ENCODE data around the gene SLC5A7.

Gene SLC5A7

GRCh38 chr2:107986278-107987217, at the start of gene SLC5A7:
SLC5A7 (plus strand) TSS chr2:107986524; CDS start chr2:107988156, 1,632 bp downstream.
- peak; percentile 44 for DNase-seq

GRCh38 chr2:107961395-107961794, 24.9 kb upstream of the SLC5A7 start:
- DNase-seq, result no peak

DNA sequence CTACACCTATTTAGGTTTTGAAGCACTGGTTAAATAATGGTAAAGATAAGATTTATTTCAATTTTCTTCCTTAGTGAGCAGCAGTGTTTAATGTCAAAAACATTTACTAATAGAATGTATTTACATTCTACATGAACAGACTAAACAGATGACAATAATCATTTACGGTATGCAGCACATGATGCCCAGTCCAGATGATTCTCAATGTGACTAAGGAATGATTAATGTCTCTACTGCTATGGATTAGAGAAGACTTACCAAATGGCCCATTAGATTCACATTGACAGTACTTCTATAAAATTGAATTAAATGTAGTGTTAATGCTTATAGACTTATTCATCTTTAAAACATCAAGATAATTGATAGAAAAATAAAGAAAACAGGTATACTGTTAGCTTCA, 22.1 kb upstream of the SLC5A7 start:
- DNase-seq, result no peak

DNA sequence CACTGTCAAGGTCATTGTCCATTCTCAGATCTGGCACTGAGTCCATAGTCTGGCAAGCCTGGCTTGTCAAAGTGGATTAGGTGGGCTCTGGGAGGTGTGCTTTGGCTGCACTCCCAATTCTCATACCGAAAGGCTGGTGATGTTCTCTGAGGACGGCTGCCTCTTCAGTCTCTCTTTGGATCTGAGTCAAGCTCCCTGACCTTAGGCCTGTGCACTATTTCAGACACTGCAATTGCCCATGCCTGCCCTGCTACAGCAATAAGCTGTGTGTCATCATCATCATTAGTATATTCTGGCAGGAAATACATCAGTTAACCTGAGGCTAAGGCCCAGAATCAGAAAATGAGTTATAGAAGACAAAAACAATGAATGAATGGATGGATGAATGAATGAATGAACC, 1.6 kb upstream of the SLC5A7 start:
- no peak for DNase-seq

DNA sequence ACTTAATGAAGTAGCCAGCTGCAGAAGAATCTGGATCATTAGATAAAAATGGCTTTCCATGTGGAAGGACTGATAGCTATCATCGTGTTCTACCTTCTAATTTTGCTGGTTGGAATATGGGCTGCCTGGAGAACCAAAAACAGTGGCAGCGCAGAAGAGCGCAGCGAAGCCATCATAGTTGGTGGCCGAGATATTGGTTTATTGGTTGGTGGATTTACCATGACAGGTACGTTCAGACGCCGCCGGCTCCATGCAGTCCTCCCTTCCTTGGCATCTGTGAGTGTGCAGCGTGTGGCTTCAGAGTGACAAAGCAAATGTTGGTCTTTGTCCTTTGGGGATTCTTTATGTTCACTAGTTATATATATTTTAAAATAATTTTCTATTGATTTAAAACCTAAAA, 1.8 kb downstream of the SLC5A7 start:
- no peak for DNase-seq

GRCh38 chr2:107989445-107989844, 3.1 kb downstream of the SLC5A7 start:
- no peak for DNase-seq

GRCh38 chr2:107990718-107991117, 4.4 kb downstream of the SLC5A7 start:
- no peak for DNase-seq

DNA sequence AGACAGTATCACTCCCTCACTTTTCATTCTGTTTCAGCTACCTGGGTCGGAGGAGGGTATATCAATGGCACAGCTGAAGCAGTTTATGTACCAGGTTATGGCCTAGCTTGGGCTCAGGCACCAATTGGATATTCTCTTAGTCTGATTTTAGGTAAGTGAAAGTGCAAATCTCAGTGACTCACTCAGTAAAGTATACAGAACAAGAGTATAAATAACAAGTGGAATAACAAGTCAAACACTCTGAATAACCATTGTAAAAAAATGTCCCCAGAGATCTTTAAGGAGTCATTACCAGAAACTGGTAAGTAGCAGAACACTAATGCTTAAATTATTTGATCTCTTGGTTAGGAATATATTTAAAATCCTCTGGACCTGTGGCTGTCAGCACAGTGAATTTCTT, 5.7 kb downstream of the SLC5A7 start:
- DNase-seq, result no peak

DNA sequence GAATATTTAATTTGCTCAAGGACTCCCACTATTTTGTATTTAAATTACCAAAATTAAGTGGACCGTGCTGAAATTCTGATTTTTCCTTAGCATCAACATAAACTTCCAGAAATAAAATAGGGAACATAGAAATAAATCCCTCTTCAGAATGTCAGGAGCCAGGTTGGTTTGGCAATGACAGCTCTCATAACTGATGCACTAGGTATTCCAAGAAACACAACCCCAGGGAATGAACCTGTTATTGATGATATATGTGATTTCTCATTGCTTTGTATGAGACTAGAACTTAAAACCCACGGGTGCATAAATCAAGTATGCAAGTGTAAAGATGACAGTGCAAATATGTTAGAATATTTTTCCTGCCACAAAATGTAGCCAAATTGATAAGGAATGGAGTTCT, 12.8 kb downstream of the SLC5A7 start:
- no peak for DNase-seq

DNA sequence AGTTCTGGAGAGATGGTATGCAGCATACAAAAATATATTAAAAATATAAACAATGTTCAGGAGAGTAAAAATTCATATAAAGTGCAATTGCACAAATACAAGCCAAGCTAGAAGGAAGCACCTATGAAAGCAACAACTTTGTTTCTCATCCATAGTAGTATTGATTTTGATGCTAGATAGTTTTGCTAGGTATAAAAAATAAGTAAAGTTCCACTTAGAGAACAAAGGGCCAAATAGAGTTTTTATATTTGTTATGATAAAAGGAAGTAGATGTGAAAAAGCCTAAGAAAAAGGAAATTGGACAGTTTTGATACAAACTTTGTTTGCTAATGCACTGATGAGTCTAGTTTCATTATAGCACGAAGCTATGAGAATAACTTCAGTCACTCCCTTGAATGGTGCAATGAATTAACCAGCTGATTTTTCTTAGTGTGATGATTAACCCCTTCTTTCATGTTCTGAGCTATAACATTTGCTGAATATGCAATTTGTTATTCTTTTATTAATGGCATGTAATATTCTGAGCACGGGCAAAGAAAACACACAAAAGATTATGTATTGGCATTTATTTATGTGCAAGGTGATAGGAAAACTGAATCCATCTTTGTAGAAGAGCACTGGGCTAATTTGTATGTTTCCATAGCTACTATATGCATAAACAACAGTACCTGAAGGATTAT, 24.7 kb downstream of the SLC5A7 start:
- DNase-seq, result no peak

GRCh38 chr2:108013305-108013704, 27.0 kb downstream of the SLC5A7 start:
- no peak for DNase-seq

DNA sequence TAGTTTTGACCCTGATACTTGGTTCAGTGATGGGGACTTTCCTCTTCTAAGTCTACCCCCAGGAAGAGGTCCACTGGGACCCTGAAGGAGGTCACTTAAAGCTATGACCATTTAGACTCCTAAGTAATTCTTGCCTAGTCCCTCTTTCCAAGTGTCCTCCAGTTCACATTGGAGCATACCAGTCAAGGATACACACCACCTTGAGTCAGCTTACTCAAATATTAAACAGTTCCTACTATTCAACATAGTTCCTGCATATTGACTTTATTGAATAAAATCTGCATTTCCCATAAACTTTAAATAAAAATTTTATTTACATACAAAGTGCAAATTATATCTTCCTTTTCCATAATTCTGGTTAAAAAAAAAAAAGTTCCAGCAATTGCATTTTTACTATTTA, 36.3 kb downstream of the SLC5A7 start:
- DNase-seq, result no peak

DNA sequence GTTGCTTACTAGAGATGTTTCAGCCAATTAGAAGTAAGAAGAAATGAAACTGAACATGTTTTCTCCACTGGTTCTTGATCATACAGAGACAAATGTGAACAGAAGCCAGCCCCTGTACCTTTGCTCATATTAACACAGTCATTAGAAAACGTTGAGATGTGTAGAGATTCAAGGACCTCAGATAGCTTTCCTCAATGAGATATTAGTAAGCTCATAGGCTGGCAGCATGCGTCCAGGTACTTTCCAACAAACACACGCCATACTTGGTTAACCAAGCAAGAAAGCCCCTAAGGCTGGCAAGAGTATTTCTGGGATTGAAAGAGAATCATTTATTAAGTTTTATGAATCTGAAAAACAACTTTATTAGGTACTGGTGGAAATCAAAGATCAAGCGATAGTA, 37.5 kb downstream of the SLC5A7 start:
- DNase-seq, result no peak

DNA sequence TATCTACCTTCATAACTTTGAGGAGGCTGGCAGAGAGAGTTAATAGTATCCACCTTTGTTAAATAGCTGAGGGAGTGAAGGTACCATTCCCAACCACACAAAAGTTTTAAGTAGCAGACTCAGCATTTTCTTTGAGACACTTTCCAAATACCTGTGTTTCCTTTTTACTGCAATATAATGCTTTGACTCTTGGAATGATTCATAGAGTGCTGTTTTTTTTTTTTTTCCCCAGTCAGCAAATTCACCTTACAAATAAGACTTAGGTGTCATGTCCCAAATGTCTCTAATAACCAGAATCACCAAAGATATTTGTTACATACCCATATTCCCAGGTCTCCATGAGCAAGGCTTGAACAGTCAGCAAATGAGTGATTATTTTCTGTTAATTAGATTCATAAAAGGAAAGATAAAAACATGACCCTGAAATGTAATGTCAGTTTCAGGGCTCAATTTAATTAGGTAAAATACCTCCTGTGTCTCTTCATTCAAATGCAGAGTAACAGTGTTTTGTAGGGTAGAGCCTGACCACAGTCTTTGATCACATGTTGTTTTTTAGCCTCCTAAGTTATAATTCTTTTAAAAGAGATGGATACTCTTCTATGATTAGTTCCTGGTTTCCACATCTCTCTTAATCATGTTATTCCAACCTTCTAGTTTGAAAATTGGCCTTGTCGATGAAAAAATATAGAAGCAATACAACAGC, 39.9 kb downstream of the SLC5A7 start:
- DNase-seq, result no peak

DNA sequence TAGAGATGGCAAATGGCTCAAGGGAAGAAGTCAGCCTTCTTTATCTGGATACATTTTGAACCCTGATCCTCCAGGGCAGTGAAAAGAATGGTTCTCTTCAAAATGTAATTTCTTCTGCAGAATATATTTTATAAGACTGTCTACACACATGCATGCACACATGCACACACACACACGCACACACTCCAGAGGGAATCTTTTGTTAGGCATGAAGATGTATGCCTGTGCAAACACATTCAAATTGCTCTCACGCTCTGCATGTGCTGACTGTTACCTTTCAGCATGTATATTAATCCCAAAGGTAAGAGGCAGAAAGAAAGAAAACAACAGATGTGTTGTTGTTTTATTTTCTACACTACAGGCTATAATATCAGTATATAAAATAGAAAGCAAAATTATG, 43.2 kb downstream of the SLC5A7 start:
- DNase-seq, result peak; percentile 6

- DNase-seq, result peak; percentile 3
Observed at GRCh38 chr2:108029912-108030311, 43.6 kb downstream of the SLC5A7 start.

GRCh38 chr2:108031471-108031941, 45.2 kb downstream of the SLC5A7 start:
- no peak for DNase-seq

DNA sequence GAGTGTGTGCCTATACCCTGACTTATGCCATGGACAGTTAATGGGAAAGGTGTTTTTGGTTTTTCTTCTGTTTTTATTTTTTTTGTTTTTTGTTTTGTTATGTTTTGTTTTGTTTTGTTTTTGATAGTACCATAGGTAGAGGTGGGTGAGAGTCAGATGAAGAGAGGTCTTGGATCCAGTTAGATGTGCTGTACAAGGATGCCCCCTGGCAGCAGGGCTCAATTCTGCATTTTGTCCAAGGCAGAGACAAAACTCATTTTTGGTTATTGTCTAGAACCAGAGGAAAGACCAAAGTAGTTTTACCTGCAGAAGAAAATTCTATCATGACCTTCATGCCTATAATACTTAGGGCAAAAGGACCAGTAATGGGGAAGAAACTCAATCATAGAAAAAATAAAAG, 48.5 kb downstream of the SLC5A7 start:
- no peak for DNase-seq

GRCh38 chr2:108048752-108049151, 62.4 kb downstream of the SLC5A7 start:
- DNase-seq, result no peak

DNA sequence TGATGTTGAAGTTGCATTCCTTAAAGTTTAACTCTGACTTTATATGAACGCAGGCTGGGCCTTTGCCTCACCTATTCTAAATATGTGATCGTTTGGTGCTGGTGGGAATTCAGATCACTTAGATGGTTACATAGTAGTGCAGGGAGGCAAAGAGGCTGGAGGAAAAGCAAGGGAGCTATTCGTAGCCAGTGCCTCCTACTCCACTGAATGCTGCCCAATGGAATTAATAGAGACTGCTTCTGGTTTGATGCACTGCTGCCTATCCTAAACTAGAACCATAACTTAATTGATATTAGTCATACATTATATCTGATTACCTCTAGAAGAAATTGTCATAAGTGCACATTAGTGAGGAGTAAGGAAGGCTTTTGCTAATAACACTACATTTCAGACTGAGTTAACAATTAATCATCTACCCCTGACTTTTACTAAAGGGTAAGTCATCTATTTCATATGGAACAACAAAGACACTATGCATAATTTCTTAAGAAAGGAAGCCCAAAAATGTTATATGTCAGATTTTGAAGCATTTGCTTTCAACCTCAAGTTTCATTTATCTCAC, 72.3 kb downstream of the SLC5A7 start:
- no peak for DNase-seq

DNA sequence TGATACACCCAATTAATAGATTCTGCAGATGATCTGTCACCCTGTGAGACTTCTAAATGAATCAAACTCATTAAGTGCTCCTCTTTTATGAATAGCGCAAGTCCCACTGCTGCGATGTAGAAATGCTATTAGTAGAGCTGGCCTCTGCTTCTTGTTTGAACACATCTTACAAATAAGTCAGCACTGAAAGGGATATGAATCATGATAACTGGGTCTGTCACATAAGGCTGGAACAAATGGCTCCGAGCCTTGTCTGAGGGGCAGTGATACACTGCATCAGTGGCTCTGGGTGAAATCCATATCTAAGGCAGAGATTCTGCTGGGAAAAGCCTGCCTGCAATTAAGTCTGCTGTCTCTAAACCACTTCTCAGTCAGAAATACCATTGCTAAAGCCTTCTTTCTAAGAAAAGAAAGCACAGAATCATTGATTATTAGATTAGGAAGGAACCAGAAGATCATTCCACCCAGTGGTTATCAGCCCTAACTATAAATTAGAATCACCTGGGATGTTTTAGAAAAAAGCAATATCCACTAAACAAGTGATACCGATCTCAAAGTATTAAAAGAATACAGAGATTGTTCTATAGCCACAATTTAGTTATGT, 75.2 kb downstream of the SLC5A7 start:
- peak; percentile 9 for DNase-seq

All from eye (tissue), 1 donor.